WTC11 (cell line): Measurements from ENCODE around the gene TMEM63C. TPM values are rescaled to one million over a fixed set of nuclear protein-coding genes. Genes with fewer than 3 reads are reported as not detected.
A peak's percentile ranks its signal among the peaks of the same experiment; 100 is the strongest.

Experiments used
- ATAC-seq: fragments of 200-7000 bp; cut with Tn5 transposase; 2 replicates; pipeline ENCODE4 v1.10.0; 2021; ENCODE audit warnings: mild to moderate bottlenecking, moderate library complexity
- CTCF ChIA-PET: fragments of 300-600 bp; sonication (Branson Sonifier 250); formaldehyde crosslinking; loops from one replicate; lab custom pipeline; 2021; ENCODE audit warnings: antibody characterized with exemption; lab: Charles Lee
- POLR2A ChIA-PET: fragments of 350-600 bp; sonication (Branson Sonifier 250); formaldehyde crosslinking; loops from one replicate; lab custom pipeline; 2021; ENCODE audit warnings: antibody characterized with exemption; lab: Charles Lee
- DNase-seq: peaks from one replicate; pipeline ENCODE4 v3.0.0; 2021; ENCODE audit warnings: low spot score
- H3K27ac Mint-ChIP-seq: 2 replicates; pipeline ENCODE4 v1.8.0; 2021; ENCODE audit warnings: mixed read lengths
- H3K27me3 Mint-ChIP-seq: 2 replicates; pipeline ENCODE4 v1.8.0; 2021; ENCODE audit warnings: low read depth, mild to moderate bottlenecking, moderate library complexity, mixed read lengths
- H3K36me3 Mint-ChIP-seq: 2 replicates; pipeline ENCODE4 v1.8.0; 2021; ENCODE audit warnings: mixed read lengths
- H3K4me1 Mint-ChIP-seq: 2 replicates; pipeline ENCODE4 v1.8.0; 2022; ENCODE audit warnings: mixed read lengths
- H3K4me3 Mint-ChIP-seq: 2 replicates; pipeline ENCODE4 v1.8.0; 2021; ENCODE audit warnings: mild to moderate bottlenecking, moderate library complexity, mixed read lengths
- H3K9me3 Mint-ChIP-seq: 2 replicates; pipeline ENCODE4 v1.8.0; 2021; ENCODE audit warnings: mixed read lengths
- CREM ChIP-seq: sonication (generic); formaldehyde crosslinking; IDR thresholded peaks from 2 replicates; pipeline ENCODE4 v1.8.1; 2022; ENCODE audit warnings: mild to moderate bottlenecking, missing genetic modification reagents, moderate library complexity
- ERG ChIP-seq: fragments of 250-450 bp; sonication (Bioruptor Pico); IDR thresholded peaks from 2 replicates; pipeline ENCODE4 v1.8.0; 2021; ENCODE audit warnings: mild to moderate bottlenecking
- FOXP1 ChIP-seq: sonication (generic); formaldehyde crosslinking; IDR thresholded peaks from 2 replicates; pipeline ENCODE4 v1.8.0; 2022; ENCODE audit warnings: missing genetic modification reagents, mild to moderate bottlenecking, moderate library complexity, borderline replicate concordance
- MXD4 ChIP-seq: fragments of 250-450 bp; sonication (Bioruptor Pico); IDR thresholded peaks from 2 replicates; pipeline ENCODE4 v1.8.0; 2021; ENCODE audit warnings: mild to moderate bottlenecking, moderate library complexity, borderline replicate concordance
- PREB ChIP-seq: sonication (generic); formaldehyde crosslinking; IDR thresholded peaks from 2 replicates; pipeline ENCODE4 v1.8.1; 2022; ENCODE audit warnings: mild to moderate bottlenecking, missing genetic modification reagents, moderate library complexity, borderline replicate concordance
- RORB ChIP-seq: fragments of 250-450 bp; sonication (Bioruptor Pico); IDR thresholded peaks from 2 replicates; pipeline ENCODE4 v1.9.0; 2021; ENCODE audit warnings: mild to moderate bottlenecking
- SMAD4 ChIP-seq: sonication (generic); formaldehyde crosslinking; IDR thresholded peaks from 2 replicates; pipeline ENCODE4 v1.8.0; 2022; ENCODE audit warnings: mild to moderate bottlenecking, missing genetic modification reagents
- STAT6 ChIP-seq: sonication (generic); formaldehyde crosslinking; conservative IDR thresholded peaks from 2 replicates; pipeline ENCODE4 v1.8.1; 2023; ENCODE audit warnings: mild to moderate bottlenecking, low read depth, missing genetic modification reagents, moderate library complexity
- TEAD1 ChIP-seq: sonication (generic); formaldehyde crosslinking; IDR thresholded peaks from 2 replicates; pipeline ENCODE4 v1.8.0; 2022; ENCODE audit warnings: mild to moderate bottlenecking, missing genetic modification reagents
- ZNF219 ChIP-seq: sonication (generic); formaldehyde crosslinking; IDR thresholded peaks from 2 replicates; pipeline ENCODE4 v1.8.0; 2023; ENCODE audit warnings: missing genetic modification reagents, mild to moderate bottlenecking, borderline replicate concordance
- ZNF416 ChIP-seq: fragments of 250-450 bp; sonication (Bioruptor Pico); IDR thresholded peaks from 2 replicates; pipeline ENCODE4 v1.9.0; 2021; ENCODE audit warnings: mild to moderate bottlenecking, inconsistent platforms
- total RNA-seq: library from RNA; stranded (reverse); gene quantifications from 3 replicates; pipeline ENCODE4 v1.2.3, GENCODE V29; 2021
- TF ChIP-seq, protein P1 (sequence below): fragments of 200-600 bp; IDR thresholded peaks from 2 replicates; pipeline ENCODE4 v1.8.0; 2022; ENCODE audit warnings: antibody characterized with exemption
- TF ChIP-seq, protein P2 (sequence below): sonication (generic); formaldehyde crosslinking; IDR thresholded peaks from 2 replicates; pipeline ENCODE4 v1.8.0; 2023; ENCODE audit warnings: missing genetic modification reagents, mild to moderate bottlenecking, borderline replicate concordance
- TF ChIP-seq, protein P3 (sequence below): sonication (generic); formaldehyde crosslinking; IDR thresholded peaks from 2 replicates; pipeline ENCODE4 v1.8.1; 2022; ENCODE audit warnings: missing genetic modification reagents, borderline replicate concordance
- TF ChIP-seq, protein P4 (sequence below): sonication (generic); formaldehyde crosslinking; IDR thresholded peaks from 2 replicates; pipeline ENCODE4 v1.8.1; 2023; ENCODE audit warnings: mild to moderate bottlenecking, missing genetic modification reagents
- TF ChIP-seq, protein P5 (sequence below): sonication (generic); formaldehyde crosslinking; IDR thresholded peaks from 2 replicates; pipeline ENCODE4 v1.8.1; 2023; ENCODE audit warnings: mild to moderate bottlenecking, missing genetic modification reagents, moderate library complexity
- TF ChIP-seq, protein P6 (sequence below): sonication (generic); formaldehyde crosslinking; IDR thresholded peaks from 2 replicates; pipeline ENCODE4 v1.8.1; 2023; ENCODE audit warnings: mild to moderate bottlenecking, missing genetic modification reagents

The TMEM63C gene
- total RNA-seq, 1 experiment from 2014 or later = 8.8 TPM

DNA sequence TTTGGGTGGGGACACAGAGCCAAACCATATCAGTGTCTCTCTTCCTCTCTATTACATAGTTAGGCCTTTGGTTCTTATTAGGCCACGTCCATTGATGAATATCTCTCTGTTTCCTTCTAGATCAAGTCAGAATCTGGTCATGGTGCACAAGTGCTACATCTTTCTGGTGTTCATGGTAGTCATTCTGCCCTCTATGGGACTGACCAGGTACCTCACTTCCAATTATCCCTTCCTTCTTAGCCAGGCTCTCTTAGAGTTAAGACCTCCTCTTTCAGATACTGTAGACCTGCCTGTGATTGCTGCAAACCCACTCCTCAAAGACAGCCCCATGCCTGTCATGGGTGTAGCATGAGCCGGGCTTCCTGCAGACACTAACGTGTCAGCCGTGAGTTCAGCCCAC, 64.2 kb downstream of the TMEM63C start:
- DNase-seq (no peak), ATAC-seq (peak; percentile 72)
- no peaks in the 10 kb centered on the region for H3K4me1 Mint-ChIP-seq
- H3K27me3 Mint-ChIP-seq = no peaks in the 10 kb centered on the region
- TF ChIP-seq FOXP1 (CRISPR knock-in tag) (no peak), MXD4 (CRISPR knock-in tag) (no peak), ZNF219 (no peak)
- TF ChIP-seq, protein P1, sequence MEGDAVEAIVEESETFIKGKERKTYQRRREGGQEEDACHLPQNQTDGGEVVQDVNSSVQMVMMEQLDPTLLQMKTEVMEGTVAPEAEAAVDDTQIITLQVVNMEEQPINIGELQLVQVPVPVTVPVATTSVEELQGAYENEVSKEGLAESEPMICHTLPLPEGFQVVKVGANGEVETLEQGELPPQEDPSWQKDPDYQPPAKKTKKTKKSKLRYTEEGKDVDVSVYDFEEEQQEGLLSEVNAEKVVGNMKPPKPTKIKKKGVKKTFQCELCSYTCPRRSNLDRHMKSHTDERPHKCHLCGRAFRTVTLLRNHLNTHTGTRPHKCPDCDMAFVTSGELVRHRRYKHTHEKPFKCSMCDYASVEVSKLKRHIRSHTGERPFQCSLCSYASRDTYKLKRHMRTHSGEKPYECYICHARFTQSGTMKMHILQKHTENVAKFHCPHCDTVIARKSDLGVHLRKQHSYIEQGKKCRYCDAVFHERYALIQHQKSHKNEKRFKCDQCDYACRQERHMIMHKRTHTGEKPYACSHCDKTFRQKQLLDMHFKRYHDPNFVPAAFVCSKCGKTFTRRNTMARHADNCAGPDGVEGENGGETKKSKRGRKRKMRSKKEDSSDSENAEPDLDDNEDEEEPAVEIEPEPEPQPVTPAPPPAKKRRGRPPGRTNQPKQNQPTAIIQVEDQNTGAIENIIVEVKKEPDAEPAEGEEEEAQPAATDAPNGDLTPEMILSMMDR = peak; percentile 35
- no peak overlapping the region for H3K4me3 Mint-ChIP-seq
- ChIA-PET CTCF (interaction anchor here (0.8 to 1.9 kb wide), 3 partner anchors 32 to 93 kb away, joined by 3 to 8 read pairs (median 3); no protein-coding TSS in a partner anchor), POLR2A (no interaction called here)
- H3K27ac Mint-ChIP-seq = no peak overlapping the region
- no peaks in the 10 kb centered on the region for H3K9me3 Mint-ChIP-seq
- no peaks in the 10 kb centered on the region for H3K36me3 Mint-ChIP-seq

DNA sequence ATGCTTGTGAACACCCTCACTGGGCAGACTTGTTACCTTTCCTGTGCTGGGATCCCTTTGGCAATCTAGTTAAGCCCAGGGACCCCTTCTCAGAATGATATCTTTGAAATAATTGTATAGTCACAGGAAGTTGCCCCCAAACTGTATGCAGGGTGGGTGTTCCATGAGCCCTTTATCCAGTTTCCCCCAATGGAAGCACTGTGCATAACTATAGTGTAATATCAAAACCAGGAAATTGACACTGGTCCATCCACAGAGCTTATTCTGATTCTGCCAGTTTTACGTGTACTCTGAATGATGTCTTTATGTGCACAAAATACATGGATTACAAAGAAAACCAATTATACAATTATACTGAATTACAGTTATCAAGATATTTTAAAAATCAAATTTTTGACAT, 65.2 kb downstream of the TMEM63C start:
- ATAC-seq = no peak
- CTCF ChIA-PET = interaction anchor here (0.6 to 1.9 kb wide), 3 partner anchors 33 to 100 kb away, joined by 3 to 8 read pairs (median 4); no protein-coding TSS in a partner anchor
- no peak overlapping the region for H3K27ac Mint-ChIP-seq
- POLR2A ChIA-PET = no interaction called here
- H3K9me3 Mint-ChIP-seq = no peaks in the 10 kb centered on the region
- no peaks in the 10 kb centered on the region for H3K36me3 Mint-ChIP-seq
- no peaks in the 10 kb centered on the region for H3K27me3 Mint-ChIP-seq
- H3K4me1 Mint-ChIP-seq = no peaks in the 10 kb centered on the region
- H3K4me3 Mint-ChIP-seq = no peak overlapping the region
- DNase-seq = no peak
- TF ChIP-seq CREM (CRISPR knock-in tag) = no peak
- TF ChIP-seq, protein P2, sequence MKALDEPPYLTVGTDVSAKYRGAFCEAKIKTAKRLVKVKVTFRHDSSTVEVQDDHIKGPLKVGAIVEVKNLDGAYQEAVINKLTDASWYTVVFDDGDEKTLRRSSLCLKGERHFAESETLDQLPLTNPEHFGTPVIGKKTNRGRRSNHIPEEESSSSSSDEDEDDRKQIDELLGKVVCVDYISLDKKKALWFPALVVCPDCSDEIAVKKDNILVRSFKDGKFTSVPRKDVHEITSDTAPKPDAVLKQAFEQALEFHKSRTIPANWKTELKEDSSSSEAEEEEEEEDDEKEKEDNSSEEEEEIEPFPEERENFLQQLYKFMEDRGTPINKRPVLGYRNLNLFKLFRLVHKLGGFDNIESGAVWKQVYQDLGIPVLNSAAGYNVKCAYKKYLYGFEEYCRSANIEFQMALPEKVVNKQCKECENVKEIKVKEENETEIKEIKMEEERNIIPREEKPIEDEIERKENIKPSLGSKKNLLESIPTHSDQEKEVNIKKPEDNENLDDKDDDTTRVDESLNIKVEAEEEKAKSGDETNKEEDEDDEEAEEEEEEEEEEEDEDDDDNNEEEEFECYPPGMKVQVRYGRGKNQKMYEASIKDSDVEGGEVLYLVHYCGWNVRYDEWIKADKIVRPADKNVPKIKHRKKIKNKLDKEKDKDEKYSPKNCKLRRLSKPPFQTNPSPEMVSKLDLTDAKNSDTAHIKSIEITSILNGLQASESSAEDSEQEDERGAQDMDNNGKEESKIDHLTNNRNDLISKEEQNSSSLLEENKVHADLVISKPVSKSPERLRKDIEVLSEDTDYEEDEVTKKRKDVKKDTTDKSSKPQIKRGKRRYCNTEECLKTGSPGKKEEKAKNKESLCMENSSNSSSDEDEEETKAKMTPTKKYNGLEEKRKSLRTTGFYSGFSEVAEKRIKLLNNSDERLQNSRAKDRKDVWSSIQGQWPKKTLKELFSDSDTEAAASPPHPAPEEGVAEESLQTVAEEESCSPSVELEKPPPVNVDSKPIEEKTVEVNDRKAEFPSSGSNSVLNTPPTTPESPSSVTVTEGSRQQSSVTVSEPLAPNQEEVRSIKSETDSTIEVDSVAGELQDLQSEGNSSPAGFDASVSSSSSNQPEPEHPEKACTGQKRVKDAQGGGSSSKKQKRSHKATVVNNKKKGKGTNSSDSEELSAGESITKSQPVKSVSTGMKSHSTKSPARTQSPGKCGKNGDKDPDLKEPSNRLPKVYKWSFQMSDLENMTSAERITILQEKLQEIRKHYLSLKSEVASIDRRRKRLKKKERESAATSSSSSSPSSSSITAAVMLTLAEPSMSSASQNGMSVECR (CRISPR knock-in tag) = no peak
- TF ChIP-seq, protein P3, sequence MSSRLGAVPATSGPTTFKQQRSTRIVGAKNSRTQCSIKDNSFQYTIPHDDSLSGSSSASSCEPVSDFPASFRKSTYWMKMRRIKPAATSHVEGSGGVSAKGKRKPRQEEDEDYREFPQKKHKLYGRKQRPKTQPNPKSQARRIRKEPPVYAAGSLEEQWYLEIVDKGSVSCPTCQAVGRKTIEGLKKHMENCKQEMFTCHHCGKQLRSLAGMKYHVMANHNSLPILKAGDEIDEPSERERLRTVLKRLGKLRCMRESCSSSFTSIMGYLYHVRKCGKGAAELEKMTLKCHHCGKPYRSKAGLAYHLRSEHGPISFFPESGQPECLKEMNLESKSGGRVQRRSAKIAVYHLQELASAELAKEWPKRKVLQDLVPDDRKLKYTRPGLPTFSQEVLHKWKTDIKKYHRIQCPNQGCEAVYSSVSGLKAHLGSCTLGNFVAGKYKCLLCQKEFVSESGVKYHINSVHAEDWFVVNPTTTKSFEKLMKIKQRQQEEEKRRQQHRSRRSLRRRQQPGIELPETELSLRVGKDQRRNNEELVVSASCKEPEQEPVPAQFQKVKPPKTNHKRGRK (CRISPR knock-in tag) = no peak
- no peak for TF ChIP-seq PREB (CRISPR knock-in tag)
- TF ChIP-seq, protein P4, sequence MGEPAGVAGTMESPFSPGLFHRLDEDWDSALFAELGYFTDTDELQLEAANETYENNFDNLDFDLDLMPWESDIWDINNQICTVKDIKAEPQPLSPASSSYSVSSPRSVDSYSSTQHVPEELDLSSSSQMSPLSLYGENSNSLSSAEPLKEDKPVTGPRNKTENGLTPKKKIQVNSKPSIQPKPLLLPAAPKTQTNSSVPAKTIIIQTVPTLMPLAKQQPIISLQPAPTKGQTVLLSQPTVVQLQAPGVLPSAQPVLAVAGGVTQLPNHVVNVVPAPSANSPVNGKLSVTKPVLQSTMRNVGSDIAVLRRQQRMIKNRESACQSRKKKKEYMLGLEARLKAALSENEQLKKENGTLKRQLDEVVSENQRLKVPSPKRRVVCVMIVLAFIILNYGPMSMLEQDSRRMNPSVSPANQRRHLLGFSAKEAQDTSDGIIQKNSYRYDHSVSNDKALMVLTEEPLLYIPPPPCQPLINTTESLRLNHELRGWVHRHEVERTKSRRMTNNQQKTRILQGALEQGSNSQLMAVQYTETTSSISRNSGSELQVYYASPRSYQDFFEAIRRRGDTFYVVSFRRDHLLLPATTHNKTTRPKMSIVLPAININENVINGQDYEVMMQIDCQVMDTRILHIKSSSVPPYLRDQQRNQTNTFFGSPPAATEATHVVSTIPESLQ (CRISPR knock-in tag) = no peak
- TF ChIP-seq SMAD4 (CRISPR knock-in tag) = no peak
- TF ChIP-seq ERG (CRISPR knock-in tag) = no peak
- TF ChIP-seq ZNF416 (CRISPR knock-in tag) = no peak
- TF ChIP-seq STAT6 (CRISPR knock-in tag) = no peak
- TF ChIP-seq, protein P5, sequence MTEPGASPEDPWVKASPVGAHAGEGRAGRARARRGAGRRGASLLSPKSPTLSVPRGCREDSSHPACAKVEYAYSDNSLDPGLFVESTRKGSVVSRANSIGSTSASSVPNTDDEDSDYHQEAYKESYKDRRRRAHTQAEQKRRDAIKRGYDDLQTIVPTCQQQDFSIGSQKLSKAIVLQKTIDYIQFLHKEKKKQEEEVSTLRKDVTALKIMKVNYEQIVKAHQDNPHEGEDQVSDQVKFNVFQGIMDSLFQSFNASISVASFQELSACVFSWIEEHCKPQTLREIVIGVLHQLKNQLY (CRISPR knock-in tag) = no peak
- TF ChIP-seq, protein P6, sequence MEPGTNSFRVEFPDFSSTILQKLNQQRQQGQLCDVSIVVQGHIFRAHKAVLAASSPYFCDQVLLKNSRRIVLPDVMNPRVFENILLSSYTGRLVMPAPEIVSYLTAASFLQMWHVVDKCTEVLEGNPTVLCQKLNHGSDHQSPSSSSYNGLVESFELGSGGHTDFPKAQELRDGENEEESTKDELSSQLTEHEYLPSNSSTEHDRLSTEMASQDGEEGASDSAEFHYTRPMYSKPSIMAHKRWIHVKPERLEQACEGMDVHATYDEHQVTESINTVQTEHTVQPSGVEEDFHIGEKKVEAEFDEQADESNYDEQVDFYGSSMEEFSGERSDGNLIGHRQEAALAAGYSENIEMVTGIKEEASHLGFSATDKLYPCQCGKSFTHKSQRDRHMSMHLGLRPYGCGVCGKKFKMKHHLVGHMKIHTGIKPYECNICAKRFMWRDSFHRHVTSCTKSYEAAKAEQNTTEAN = no peak
- no peak for TF ChIP-seq TEAD1
- TF ChIP-seq RORB (CRISPR knock-in tag) = no peak
